ENCODE data around the gene BLMH. TPM values are rescaled to one million over a fixed set of nuclear protein-coding genes. Genes with fewer than 3 reads are reported as not detected.

BLMH gene, protein sequence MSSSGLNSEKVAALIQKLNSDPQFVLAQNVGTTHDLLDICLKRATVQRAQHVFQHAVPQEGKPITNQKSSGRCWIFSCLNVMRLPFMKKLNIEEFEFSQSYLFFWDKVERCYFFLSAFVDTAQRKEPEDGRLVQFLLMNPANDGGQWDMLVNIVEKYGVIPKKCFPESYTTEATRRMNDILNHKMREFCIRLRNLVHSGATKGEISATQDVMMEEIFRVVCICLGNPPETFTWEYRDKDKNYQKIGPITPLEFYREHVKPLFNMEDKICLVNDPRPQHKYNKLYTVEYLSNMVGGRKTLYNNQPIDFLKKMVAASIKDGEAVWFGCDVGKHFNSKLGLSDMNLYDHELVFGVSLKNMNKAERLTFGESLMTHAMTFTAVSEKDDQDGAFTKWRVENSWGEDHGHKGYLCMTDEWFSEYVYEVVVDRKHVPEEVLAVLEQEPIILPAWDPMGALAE
- 10 to 100 TPM; 25.9 to 50.9 TPM for total RNA-seq
- 10 to 100 TPM; 10.5 to 17.3 TPM for polyA plus RNA-seq
- long read RNA-seq, donor 1, transcript BLMH-206 (1 exons, 2,079 nt), result major isoform, 30 of 48 reads
- long read RNA-seq, donor 1, transcript BLMH-201 (12 exons, 2,365 nt), result minor isoform, 12 of 48 reads
- long read RNA-seq, donor 1, partial matches to known transcripts, result 0 of 48 reads
- long read RNA-seq, donor 1, other reads (novel, unspliced or antisense), result 0 of 48 reads
- long read RNA-seq, donor 2, transcript BLMH-206 (1 exons, 2,079 nt), result major isoform, 19 of 22 reads
- long read RNA-seq, donor 2, partial matches to known transcripts, result 0 of 22 reads
- long read RNA-seq, donor 2, other reads (novel, unspliced or antisense), result 0 of 22 reads
- long read RNA-seq, donor 3, transcript BLMH-206 (1 exons, 2,079 nt), result major isoform, 9 of 13 reads
- long read RNA-seq, donor 3, partial matches to known transcripts, result 0 of 13 reads
- long read RNA-seq, donor 3, other reads (novel, unspliced or antisense), result 0 of 13 reads
- long read RNA-seq, donor 4, transcript BLMH-206 (1 exons, 2,079 nt), result major isoform, 29 of 34 reads
- long read RNA-seq, donor 4, transcript BLMH-201 (12 exons, 2,365 nt), result minor isoform, 5 of 34 reads
- long read RNA-seq, donor 4, partial matches to known transcripts, result 0 of 34 reads
- long read RNA-seq, donor 4, other reads (novel, unspliced or antisense), result 0 of 34 reads
- long read RNA-seq, donor 5, transcript BLMH-206 (1 exons, 2,079 nt), result major isoform, 38 of 61 reads
- long read RNA-seq, donor 5, transcript BLMH-201 (12 exons, 2,365 nt), result minor isoform, 19 of 61 reads
- long read RNA-seq, donor 5, partial matches to known transcripts, result 0 of 61 reads
- long read RNA-seq, donor 5, other reads (novel, unspliced or antisense), result 0 of 61 reads

GRCh38 chr17:30291543-30292285 lies at the start of gene BLMH:
Gene BLMH, minus strand, starts transcription at chr17:30291944. Its CDS starts 125 bp downstream, at chr17:30291819.
- Histone ChIP-seq H3K36me3 (ENCODE audit: control insufficient read depth in 4 of 4, insufficient read depth in 4 of 4, low read length in 4 of 4) (peaks cover 3 to 18% (median 8%) of the 10 kb centered on the region in 4 donors), H3K9me3 (ENCODE audit: control insufficient read depth in 4 of 4, insufficient read depth in 3 of 4, low read length in 3 of 4) (no peaks in the 10 kb centered on the region), H3K27me3 (ENCODE audit: control insufficient read depth in 3 of 3, insufficient read depth in 3 of 3, low read length in 2 of 3) (no peaks in the 10 kb centered on the region), H3K27ac (ENCODE audit: low read depth in 1 of 2, low read length in 1 of 2) (peak within 1 kb of the TSS; percentile 48 to 64), H3K4me3 (peak within 1 kb of the TSS; percentile 75), H3K4me1 (ENCODE audit: control insufficient read depth in 5 of 5, insufficient read depth in 5 of 5, low read length in 5 of 5) (peaks cover 0 to 13% (median 10%) of the 10 kb centered on the region in 5 donors), H3K9ac (ENCODE audit: insufficient read depth in 1 of 2, low read length in 2 of 2) (peak within 1 kb of the TSS; percentile 76 to 81)
- DNase-seq (peak; percentile 86 to 91 (median 87)), ATAC-seq (ENCODE audit: insufficient read depth, low FRiP score) (peak; percentile 96)
- TF ChIP-seq CTCF (IDR thresholded peaks at IDR 0.05; ENCODE audit: control extremely low read depth, extremely low read depth), result no peak
- WGBS, 2 donors, result 0 to 1% methylated on average over 51 to 89 of the region's 89 CpGs

- no peak for ATAC-seq (ENCODE audit: insufficient read depth, low FRiP score)
- no peaks in the 10 kb centered on the region for H3K36me3 ChIP-seq (ENCODE audit: control insufficient read depth in 4 of 4, insufficient read depth in 4 of 4, low read length in 4 of 4)
- no peaks in the 10 kb centered on the region for H3K9me3 ChIP-seq (ENCODE audit: control insufficient read depth in 4 of 4, insufficient read depth in 3 of 4, low read length in 3 of 4)
- peak overlapping the region in 1 of 2 donors; percentile 39 for H3K9ac ChIP-seq (ENCODE audit: insufficient read depth in 1 of 2, low read length in 2 of 2)
- no peak overlapping the region for H3K4me3 ChIP-seq
- peaks cover 4 to 25% (median 8%) of the 10 kb centered on the region in 5 donors for H3K4me1 ChIP-seq (ENCODE audit: control insufficient read depth in 5 of 5, insufficient read depth in 5 of 5, low read length in 5 of 5)
- no peak for TF ChIP-seq CTCF (IDR thresholded peaks at IDR 0.05; ENCODE audit: control extremely low read depth, extremely low read depth)
- WGBS, 2 donors, result 33 to 36% methylated on average over 6 of the region's 6 CpGs
- peak overlapping the region; percentile 61 to 84 for H3K27ac ChIP-seq (ENCODE audit: low read depth in 1 of 2, low read length in 1 of 2)
- peak; percentile 28 to 78 (median 56) for DNase-seq
- H3K27me3 ChIP-seq (ENCODE audit: control insufficient read depth in 3 of 3, insufficient read depth in 3 of 3, low read length in 2 of 3), result no peaks in the 10 kb centered on the region
Observed at GRCh38 chr17:30340801-30341356, 49.1 kb upstream of the BLMH start.

DNA sequence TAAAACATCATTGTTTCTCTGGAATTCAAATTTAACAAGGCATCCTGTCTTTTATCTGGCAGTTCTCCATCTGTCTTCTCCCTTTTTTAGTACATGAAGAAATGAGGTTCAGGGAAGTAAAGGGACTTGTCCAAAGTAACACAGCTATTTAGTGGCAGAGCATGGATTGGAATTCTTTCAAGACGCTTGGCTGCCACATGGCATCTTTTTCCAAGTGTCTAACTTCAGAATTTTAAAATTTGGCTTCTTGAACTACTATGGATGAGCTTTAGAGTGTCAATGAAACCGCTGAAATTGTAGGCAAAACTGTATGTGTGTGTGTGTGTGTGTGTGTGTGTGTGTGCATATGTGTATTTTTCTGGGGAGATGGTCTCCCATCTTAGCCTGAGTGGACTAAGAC lies 47.3 kb upstream of the BLMH start:
- Histone ChIP-seq H3K36me3 (ENCODE audit: control insufficient read depth in 4 of 4, insufficient read depth in 4 of 4, low read length in 4 of 4) (no peaks in the 10 kb centered on the region), H3K4me3 (no peak overlapping the region), H3K9ac (ENCODE audit: insufficient read depth in 1 of 2, low read length in 2 of 2) (no peak overlapping the region), H3K9me3 (ENCODE audit: control insufficient read depth in 4 of 4, insufficient read depth in 3 of 4, low read length in 3 of 4) (no peaks in the 10 kb centered on the region), H3K27ac (ENCODE audit: low read depth in 1 of 2, low read length in 1 of 2) (no peak overlapping the region), H3K4me1 (ENCODE audit: control insufficient read depth in 5 of 5, insufficient read depth in 5 of 5, low read length in 5 of 5) (peaks cover 0 to 18% (median 4%) of the 10 kb centered on the region in 5 donors), H3K27me3 (ENCODE audit: control insufficient read depth in 3 of 3, insufficient read depth in 3 of 3, low read length in 2 of 3) (no peaks in the 10 kb centered on the region)
- WGBS, 2 donors, result 88% methylated on average over 2 of the region's 2 CpGs
- no peak for DNase-seq
- ATAC-seq (ENCODE audit: insufficient read depth, low FRiP score), result no peak
- no peak for TF ChIP-seq CTCF (IDR thresholded peaks at IDR 0.05; ENCODE audit: control extremely low read depth, extremely low read depth)
